Body of pancreas (tissue), 4 donors: ENCODE results near the gene CRTC2.

Experiments used
- POLR2A ChIP-seq, 3 donors: fragments of 450-650 bp; IDR thresholded peaks; one replicate each; pipeline ENCODE4 v1.6.1; 2016; ENCODE audit warnings: antibody characterized with exemption in 3 of 3, mild to moderate bottlenecking in 2 of 3
- TF ChIP-seq, protein P1 (sequence below), 7 experiments: fragments of 450-650 bp in 4 of 7; fragments of 200-600 bp in 3 of 7; sonication (generic) in 3 of 7; IDR thresholded peaks; one replicate each; pipeline ENCODE4 v1.5.1; 2016 to 2019; ENCODE audit warnings: antibody characterized with exemption in 7 of 7

DNA sequence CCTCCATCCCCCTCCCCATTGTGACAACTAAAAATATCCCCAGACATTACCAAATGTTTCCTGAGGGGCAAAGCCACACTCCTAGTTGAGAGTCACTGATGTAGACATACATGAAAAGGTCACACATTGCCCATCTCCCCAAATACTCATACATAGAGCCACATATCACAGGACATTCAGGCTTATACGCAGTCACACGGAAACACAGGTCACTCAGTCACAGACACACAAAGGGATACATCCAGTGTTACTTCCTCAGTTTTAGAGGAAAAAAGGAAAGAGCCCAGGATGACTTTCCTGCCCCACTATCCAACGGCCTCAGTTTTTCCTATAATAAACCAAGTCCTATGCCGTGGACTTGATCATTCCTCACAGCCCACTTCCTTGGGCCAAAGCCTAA is 3.0 kb upstream of the CRTC2 start:
- TF ChIP-seq, protein P1, sequence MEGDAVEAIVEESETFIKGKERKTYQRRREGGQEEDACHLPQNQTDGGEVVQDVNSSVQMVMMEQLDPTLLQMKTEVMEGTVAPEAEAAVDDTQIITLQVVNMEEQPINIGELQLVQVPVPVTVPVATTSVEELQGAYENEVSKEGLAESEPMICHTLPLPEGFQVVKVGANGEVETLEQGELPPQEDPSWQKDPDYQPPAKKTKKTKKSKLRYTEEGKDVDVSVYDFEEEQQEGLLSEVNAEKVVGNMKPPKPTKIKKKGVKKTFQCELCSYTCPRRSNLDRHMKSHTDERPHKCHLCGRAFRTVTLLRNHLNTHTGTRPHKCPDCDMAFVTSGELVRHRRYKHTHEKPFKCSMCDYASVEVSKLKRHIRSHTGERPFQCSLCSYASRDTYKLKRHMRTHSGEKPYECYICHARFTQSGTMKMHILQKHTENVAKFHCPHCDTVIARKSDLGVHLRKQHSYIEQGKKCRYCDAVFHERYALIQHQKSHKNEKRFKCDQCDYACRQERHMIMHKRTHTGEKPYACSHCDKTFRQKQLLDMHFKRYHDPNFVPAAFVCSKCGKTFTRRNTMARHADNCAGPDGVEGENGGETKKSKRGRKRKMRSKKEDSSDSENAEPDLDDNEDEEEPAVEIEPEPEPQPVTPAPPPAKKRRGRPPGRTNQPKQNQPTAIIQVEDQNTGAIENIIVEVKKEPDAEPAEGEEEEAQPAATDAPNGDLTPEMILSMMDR (IDR thresholded peaks at IDR 0.05), result no peak
- TF ChIP-seq POLR2A (IDR thresholded peaks at IDR 0.05), result no peak
